ENCODE measurements around the gene MAP4K3.

MAP4K3 gene

GRCh38 chr2:39379643-39380524, 57.2 kb downstream of the MAP4K3 start:
- peak; percentile 24 for TF ChIP-seq CTCF (IDR thresholded peaks at IDR 0.05; ENCODE audit: extremely low read depth, missing control alignments)
- peak; percentile 33 for DNase-seq (ENCODE audit: low spot score)

DNA sequence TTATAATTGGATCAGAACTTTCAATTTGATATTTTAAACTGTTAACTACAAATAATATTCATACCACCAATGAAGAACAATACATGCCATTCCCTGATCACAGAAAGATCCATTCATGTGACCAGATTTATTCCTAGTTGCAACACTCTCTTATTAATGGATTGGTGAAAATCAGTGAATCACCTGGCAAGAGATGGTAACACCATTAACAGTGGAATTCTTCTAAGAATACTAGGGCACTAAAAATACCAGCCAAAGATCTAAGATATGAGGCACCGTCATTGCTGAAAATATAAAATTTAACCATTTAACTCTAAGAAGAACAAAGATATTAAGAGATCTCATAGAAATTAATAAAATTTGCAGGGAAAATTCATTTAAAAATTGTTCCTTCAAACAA, 58.1 kb downstream of the MAP4K3 start:
- no peak for DNase-seq (ENCODE audit: low spot score)
- no peak for TF ChIP-seq CTCF (IDR thresholded peaks at IDR 0.05; ENCODE audit: extremely low read depth, missing control alignments)

GRCh38 chr2:39377226-39377939, 59.7 kb downstream of the MAP4K3 start:
- peak; percentile 55 for DNase-seq (ENCODE audit: low spot score)
- TF ChIP-seq CTCF (IDR thresholded peaks at IDR 0.05; ENCODE audit: extremely low read depth, missing control alignments) = no peak

DNA sequence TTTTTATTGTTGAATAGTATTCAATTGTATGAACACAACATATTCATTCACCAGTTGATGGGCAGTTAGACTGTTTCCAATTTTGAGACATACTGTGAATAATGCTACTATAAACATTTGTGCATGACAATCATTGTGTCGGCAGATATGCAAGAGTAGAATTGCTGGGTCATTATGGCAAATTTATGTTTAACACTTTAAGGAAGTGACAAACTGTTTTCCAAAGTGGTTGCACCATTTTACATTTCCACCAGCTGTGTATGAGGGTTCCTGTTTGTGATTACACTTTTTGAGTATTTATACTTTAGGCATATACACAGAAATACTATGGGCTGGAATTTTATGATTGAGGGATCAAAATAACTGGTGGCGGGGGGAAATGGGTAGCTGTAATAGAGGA, 61.2 kb downstream of the MAP4K3 start:
- no peak for TF ChIP-seq CTCF (IDR thresholded peaks at IDR 0.05; ENCODE audit: extremely low read depth, missing control alignments)
- no peak for DNase-seq (ENCODE audit: low spot score)

- no peak for DNase-seq (ENCODE audit: low spot score)
- TF ChIP-seq CTCF (IDR thresholded peaks at IDR 0.05; ENCODE audit: extremely low read depth, missing control alignments) = no peak
Observed at GRCh38 chr2:39373181-39373802, 63.8 kb downstream of the MAP4K3 start.

GRCh38 chr2:39370101-39370500, 67.0 kb downstream of the MAP4K3 start:
- TF ChIP-seq CTCF (IDR thresholded peaks at IDR 0.05; ENCODE audit: extremely low read depth, missing control alignments) = no peak
- DNase-seq (ENCODE audit: low spot score) = no peak

GRCh38 chr2:39368846-39369245, 68.2 kb downstream of the MAP4K3 start:
- peak; percentile 11 for DNase-seq (ENCODE audit: low spot score)
- no peak for TF ChIP-seq CTCF (IDR thresholded peaks at IDR 0.05; ENCODE audit: extremely low read depth, missing control alignments)

Data from GM20000 (cell line).